LHCN-M2 (cell line): ENCODE data around the gene GRID1. TPM values are rescaled to one million over a fixed set of nuclear protein-coding genes. Genes with fewer than 3 reads are reported as not detected.

ENCODE experiments used
- DNase-seq: peaks from one replicate; pipeline ENCODE4 v3.0.0-alpha.2; 2012; ENCODE audit warnings: low read depth
- total RNA-seq: library from RNA; depleted of rRNA; stranded (reverse); fragments of >200 nt; gene quantifications from 2 replicates; pipeline ENCODE4 v1.2.3, GENCODE V29; 2014

The GRID1 gene
- total RNA-seq, 1 experiment from 2014 or later = not detected

GRCh38 chr10:85604136-85604725 is 762.4 kb downstream of the GRID1 start:
- no peak for DNase-seq

DNA sequence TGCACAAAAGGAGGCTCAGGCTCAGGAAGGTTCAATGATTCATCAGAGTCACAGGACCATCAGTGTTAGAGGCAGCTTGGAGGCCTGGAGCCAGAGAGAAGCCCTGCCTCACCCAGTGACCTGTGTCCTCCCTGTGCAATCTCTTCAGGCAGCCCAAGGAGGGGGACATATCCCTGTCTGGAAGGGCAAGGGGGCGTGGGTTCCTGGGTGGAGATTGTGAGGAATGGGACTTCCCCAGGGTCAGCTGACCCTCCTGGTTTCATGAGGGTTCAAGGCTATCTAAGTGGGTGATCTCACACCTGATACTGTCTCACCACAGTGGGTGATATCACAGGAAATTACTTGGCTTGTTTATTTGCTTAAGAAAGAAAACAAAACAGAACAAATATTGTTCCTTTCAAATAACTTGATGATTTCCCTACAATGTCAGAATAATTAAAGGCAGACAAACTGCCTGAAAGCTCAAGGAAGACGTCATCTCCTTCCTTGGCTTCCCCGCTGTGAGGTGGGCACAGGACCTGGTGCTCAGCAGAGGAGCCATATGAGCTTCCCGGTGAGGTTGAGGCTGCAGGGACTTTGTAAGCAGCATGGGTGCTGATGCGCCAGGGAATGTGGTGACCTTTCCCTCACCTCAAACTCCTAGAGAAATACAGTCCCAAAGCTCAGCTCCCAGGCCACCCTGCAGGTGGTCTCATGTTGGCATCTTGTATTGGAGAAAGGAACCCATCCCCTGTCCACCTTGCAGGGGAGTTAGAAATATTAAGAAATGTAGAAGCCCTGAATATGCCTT is 763.2 kb downstream of the GRID1 start:
- DNase-seq = no peak

DNA sequence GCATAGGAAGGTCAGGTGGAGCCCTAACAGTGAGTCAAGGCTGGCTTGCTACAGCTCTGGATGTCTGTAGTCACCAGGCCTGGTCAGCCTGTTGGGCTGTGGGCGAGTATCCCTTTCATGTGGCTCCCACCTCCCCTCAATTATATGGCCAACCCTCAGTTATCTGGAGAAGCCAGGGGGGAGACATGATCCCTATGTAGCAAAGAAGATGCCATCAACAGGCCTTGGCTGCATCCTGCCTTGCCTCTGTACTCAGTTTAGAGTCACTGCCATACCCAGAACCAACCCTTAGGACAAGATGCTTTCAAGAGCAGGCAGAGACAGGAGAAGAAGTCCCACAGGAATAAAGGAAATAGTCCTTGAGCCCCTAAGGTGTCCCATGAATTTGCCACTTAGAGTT is 763.9 kb downstream of the GRID1 start:
- no peak for DNase-seq

GRCh38 chr10:85602306-85602705 is 764.3 kb downstream of the GRID1 start:
- no peak for DNase-seq

DNA sequence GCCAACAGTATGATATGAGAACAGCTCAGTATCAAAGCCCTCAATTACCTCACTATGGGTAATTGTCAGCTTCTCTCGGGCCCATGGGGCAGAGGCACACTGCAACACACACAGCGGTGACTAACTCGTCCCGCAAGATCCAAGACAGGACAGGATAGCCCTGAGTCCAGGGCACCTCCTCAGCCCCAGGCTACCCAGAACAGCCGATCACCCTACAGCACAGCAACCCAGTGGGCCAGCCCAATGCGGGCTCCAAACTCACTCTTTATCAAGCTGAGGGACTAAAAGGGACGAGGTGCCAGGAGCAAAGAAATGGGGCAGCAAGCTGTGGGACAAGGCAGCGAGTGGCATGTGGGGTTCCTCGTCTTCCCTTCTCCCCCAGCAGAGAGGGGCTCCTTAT is 765.1 kb downstream of the GRID1 start:
- no peak for DNase-seq

DNA sequence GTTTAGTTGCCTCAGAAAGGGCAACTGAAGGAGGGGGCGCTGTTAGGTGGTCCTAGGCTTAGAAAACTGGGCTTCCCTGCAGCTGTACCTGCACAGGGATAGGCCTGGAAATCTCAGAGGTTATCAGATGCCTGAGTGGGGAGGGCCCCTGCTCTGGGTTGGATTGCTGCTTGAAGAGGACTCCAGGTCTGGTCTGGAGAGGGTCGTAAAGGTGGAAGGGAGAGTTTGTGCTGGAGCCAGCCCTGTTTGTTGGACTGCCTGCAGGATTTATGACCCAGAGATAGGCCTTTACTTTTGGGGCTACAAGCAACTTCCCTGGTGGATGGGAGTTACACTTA is 765.9 kb downstream of the GRID1 start:
- DNase-seq = no peak

DNA sequence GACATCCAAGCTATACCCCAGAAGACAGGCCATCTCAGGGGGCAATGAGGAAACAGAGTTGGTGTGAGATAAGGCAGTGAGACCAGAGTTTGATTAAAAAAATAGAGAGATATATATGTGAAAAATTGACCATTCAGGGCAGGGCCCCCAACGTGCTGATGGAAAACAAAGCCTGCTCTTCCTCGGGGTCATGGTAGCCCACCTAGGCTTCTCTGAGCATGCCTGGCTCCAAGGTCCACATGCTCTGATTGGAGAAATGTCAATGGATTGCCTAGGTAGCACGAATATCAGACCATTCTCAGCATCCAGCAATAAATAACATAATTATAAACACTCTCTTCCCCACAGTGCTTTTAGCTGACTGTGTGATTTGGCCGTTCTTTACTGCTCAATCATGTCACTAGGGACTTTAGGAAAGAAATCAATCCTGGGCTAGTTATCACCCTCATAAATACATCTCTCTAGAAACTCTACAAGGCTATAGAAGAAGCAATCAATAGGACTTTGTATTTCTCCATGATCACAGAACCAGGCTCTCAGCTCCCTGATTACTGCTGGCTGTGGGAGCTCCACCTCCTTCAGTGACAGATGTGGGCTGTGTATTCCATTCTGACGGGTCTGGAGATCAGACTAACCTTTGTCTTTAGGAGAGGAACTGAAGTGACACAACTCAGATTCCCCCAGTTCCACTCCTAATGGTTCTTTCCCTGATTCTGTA is 766.4 kb downstream of the GRID1 start:
- no peak for DNase-seq

DNA sequence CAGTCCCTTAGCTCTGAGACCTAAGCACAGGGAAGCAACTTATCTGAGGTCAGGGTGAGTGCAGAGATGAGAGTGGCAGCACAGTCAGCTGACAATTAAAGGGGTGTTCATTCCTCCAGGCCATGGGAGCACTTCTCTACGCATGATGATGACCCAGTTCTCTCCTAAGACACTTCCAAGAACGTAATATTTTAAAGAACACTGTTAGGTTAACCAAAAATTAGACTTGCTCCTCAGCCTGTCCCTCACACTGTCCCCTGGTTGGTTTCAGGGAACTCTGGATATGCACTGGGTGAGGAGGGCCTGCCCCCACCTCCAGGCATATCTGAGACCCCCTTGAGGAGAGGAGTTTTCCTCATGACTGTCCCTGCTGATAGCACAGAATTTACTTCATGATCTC is 767.5 kb downstream of the GRID1 start:
- DNase-seq = no peak

DNA sequence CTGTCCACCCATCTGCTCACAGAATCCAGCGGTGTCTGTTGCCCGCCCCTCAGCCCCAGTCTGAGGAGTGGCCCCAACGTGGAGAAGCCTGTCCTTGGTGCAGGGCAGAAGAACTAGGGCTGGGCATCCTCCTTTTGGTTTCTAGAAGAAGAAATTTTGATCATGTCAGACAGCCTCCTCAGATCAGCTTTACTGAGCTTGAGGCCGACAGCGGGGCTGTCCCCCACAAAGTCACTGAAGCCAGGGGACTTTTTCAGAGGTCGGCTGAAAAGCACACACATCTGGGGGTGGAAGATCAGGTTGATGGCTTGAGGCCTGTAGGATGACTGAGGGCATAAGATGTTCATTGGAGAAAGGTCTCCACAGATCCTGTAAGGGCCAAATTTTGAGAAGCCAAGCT is 767.9 kb downstream of the GRID1 start:
- no peak for DNase-seq

DNA sequence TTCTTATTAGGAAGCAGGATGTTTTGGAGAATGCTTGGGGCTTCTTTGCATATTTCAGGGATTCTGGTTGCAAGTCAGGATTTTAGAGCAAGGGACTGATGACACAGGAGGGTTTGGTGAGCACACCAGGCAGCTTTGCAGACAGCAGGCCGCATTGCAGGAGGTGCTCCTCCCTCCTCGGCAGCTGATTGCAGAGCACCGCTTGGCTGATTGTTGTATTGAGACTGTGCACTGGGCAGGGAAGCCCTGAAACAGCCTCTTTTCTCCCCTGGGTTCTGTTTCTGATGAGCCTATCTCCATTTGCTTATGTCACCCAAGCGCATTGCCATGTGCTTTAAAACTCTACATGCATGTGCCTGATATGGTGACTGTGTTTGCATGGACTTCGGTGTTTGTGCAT is 769.6 kb downstream of the GRID1 start:
- DNase-seq = no peak

- DNase-seq = no peak
Measured at GRCh38 chr10:85596389-85596788, 770.2 kb downstream of the GRID1 start.

DNA sequence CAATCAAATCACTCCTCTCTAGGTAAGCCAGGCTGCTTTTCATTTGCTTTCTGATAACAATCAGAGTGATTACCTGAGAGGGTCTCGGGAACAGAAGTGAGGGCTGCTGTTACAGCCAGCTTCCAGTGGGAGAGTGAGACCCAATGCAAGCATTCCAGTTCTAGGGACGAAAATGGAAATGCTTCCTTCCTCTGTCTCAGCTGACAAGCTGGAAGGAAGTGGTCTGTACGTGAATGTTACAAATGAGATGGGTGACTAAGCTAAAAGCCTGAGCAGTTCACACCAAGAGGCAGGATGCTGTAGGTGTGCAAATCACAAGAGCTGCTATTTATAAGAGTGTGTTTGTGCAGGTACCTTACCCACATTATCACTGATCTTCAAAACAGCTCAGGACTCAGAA is 772.4 kb downstream of the GRID1 start:
- DNase-seq = no peak

GRCh38 chr10:85593226-85593772 is 773.3 kb downstream of the GRID1 start:
- no peak for DNase-seq

DNA sequence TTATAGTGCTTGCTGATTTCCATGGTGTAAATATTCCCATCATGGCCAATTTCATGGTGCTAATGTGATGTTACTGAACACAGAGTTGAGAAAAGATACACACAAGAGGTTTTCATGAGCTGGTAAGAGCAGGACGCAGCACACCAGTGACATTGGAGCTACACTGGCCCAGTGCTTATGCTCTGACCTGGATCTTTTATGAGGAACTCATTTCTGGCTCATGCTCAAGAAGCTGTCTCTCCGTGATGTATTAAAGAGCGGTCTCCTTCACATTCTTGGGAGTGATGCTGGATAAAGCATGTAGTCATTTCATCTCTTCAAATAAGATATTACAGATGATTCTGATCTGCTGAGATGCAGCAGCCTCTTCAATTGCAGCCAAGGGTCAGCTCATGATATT is 785.2 kb downstream of the GRID1 start:
- DNase-seq = no peak

DNA sequence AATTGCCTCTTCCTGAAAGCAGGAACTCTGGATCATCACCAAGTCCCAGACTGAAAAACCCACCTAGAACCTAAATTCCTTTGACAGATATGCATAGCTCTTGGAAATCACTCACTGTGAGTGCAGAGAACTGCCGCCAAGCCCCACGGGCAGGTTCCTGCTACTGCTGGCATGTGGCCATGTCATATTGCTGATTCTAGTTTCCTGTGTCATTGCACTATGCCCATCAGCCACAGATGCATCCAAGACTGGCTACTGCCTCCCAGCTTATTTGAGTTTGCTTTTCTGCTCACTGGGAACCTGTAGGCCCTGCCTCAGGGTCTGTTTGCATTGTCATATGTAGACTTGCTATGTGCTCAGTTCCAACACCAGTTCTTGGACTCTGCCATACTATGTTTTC is 786.0 kb downstream of the GRID1 start:
- DNase-seq = no peak

DNA sequence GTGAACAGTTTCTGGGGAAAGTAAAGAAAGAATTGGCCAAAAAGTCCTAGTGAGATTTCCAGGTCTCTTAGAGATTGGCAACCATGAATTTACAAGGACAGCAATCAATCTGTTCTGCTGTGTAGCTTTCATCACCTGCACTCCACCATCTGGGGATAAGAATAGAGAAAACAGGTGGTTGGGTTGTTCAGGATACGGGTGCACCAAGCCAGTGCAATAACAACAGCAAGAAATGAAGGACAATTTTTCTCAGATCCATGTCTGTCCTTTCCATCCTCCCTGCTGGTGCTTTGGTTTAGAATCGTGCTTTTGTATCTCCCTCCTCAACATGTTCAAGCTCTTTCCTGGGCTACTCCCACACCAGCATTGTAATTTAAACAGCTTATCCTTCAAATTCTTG is 787.7 kb downstream of the GRID1 start:
- DNase-seq = no peak

GRCh38 chr10:85575441-85575840 is 791.2 kb downstream of the GRID1 start:
- DNase-seq = no peak

DNA sequence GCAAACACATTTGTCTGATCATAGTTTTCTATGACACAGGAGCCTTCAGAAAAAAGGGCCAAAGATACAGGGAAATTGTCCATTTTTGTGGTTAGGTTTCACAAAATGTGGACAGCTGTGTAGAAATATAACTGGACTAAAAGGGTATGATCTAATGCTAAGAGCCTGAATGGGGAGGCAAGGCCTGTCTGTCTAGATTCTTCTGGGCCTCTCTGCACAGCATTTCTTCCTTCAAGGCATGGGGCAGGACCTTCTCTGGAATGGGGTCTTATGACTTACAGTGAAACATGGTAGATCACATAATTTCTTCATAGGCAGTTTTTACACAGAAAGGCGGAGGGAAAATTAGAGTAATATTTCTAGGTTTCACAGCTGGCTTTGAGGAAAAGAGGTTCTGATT is 795.7 kb downstream of the GRID1 start:
- DNase-seq = no peak

DNA sequence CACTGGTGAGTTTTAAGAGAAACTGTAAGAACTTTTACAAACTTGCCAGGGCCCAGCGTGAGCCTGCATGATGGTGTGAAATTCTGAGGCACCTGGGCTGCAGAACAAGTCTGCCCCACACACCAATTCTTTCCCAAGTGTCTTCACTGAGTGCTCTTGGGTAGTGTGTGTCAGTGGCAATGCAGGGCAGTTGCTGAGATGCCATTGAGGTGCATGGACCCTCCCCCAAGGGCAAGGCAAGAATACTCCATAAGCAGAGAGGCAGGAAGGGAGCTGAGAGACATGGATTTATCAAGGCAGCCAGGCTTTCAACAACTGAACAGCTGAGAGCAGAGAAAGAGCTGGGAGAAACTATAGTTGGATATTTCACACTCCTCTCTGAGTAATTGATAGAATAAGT is 801.2 kb downstream of the GRID1 start:
- DNase-seq = no peak

DNA sequence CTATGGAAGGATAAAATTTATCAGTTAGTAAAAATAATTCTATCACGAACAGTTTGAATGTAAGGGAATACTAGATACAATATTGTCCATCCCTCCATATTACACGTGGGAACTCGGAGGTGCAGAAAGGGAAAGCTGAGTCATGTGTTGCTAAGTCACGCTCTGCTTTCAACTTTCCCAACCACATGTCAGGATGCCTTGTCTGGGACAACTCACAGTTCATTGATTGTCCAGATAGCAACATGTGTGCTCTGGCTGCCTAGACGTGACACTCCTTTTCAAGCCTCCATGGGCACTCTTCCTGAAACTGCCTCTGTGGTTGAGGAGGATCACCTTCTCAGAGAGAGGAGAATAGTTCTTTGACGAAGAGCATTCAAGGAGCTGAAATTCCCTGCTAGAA is 808.1 kb downstream of the GRID1 start:
- DNase-seq = no peak

DNA sequence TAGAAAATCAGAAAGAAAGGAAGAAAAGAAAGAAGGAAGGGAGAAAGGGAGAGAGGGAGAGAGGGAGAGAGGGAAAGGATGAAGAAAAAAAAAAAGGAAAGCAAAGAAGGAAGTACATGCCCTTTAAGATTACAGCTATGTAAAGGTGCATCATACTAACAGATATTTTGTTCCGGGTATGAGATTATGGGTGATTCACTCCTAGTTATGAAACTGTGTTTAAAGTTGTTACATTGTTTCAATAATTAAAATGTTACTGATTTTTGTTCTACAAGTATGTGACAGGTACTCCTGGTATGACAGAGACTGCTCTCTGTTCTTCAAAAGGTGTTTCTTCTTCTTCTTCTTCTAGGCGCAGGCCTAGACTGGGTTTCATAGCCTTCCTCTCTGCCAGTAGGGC is 808.9 kb downstream of the GRID1 start:
- no peak for DNase-seq

DNA sequence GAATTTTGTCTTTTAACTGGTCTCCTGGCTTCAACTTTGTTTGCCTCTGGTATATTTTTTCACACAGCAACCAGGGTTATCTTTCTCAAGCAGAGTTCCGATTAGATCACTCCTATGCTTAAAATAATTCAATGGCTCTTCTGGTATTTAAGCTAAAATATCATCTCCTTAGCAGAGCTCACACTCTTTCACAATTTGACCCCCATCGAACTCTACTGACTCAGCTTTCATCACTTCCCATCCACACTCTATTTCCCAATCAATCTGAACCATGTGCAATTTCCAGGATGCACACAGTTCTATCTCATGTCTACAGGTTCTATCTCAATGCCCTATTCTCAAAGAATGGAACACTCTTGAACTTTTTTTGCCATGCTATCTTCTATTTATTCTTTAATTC is 809.5 kb downstream of the GRID1 start:
- no peak for DNase-seq
